ENCODE results near the gene CACUL1. TPM values are rescaled to one million over a fixed set of nuclear protein-coding genes. Genes with fewer than 3 reads are reported as not detected.

The CACUL1 gene
- total RNA-seq, 1 experiment from 2014 or later = 38.5 TPM

- H2AFZ ChIP-seq (ENCODE audit: low read length) = no peak overlapping the region
- H3K27me3 Mint-ChIP-seq (ENCODE audit: low read depth) = no peaks in the 10 kb centered on the region
- H3K23ac ChIP-seq (ENCODE audit: insufficient read length, low read depth, low read length) = no peak overlapping the region
- H3K4me1 Mint-ChIP-seq = no peaks in the 10 kb centered on the region
- no peak overlapping the region for H2BK5ac ChIP-seq (ENCODE audit: insufficient read length, low read length)
- H4K20me1 ChIP-seq (ENCODE audit: control insufficient read depth, insufficient read depth, insufficient read length) = no peaks in the 10 kb centered on the region
- no peak overlapping the region for H3K4me2 ChIP-seq (ENCODE audit: insufficient read depth, insufficient read length, low read length)
- no peak overlapping the region for H3K4me3 Mint-ChIP-seq
- H3K4me1 ChIP-seq (ENCODE audit: insufficient read depth, low read length) = no peaks in the 10 kb centered on the region
- no peak overlapping the region for H3K56ac ChIP-seq (ENCODE audit: insufficient read length, low read depth, low read length)
- no peak overlapping the region for H3K14ac ChIP-seq (ENCODE audit: insufficient read depth, low read length)
- H4K5ac ChIP-seq (ENCODE audit: insufficient read length, low read depth, low read length) = no peak overlapping the region
- no peak overlapping the region for H4K8ac ChIP-seq (replicated peaks; ENCODE audit: insufficient read length, low read depth, low read length)
- no peak overlapping the region for H3T11ph ChIP-seq (ENCODE audit: low read length)
- no peaks in the 10 kb centered on the region for H3K79me2 ChIP-seq (ENCODE audit: insufficient read depth, low read length)
- no peak overlapping the region for H4K91ac ChIP-seq (ENCODE audit: insufficient read length, low read depth, low read length)
- no peak for DNase-seq
- H3K27me3 ChIP-seq (ENCODE audit: insufficient read depth, low read length) = no peaks in the 10 kb centered on the region
- H3K27ac Mint-ChIP-seq = no peak overlapping the region
- no peaks in the 10 kb centered on the region for H3K23me2 ChIP-seq (ENCODE audit: insufficient read length, low read depth, low read length, poor library complexity, severe bottlenecking)
- no peaks in the 10 kb centered on the region for H3K9me3 Mint-ChIP-seq
- H3K4ac ChIP-seq (ENCODE audit: low read depth, low read length) = no peak overlapping the region
- no peaks in the 10 kb centered on the region for H3K9me3 ChIP-seq (ENCODE audit: control insufficient read depth, low read depth, low read length)
- no peaks in the 10 kb centered on the region for H3K79me1 ChIP-seq (ENCODE audit: insufficient read depth, low read depth, low read length, poor library complexity, severe bottlenecking)
- no peak overlapping the region for H3K18ac ChIP-seq (ENCODE audit: insufficient read length, low read depth, low read length)
- no peak overlapping the region for H2BK12ac ChIP-seq (ENCODE audit: insufficient read length, low read depth, low read length)
- no peak overlapping the region for H2BK120ac ChIP-seq (ENCODE audit: low read depth, low read length, poor library complexity, severe bottlenecking)
- WGBS (ENCODE audit: extremely low coverage, insufficient read length, low lambda C conversion rate) = no CpG with 5 or more reads among the region's 4 CpGs
- H2BK20ac ChIP-seq (ENCODE audit: low read depth, low read length, poor library complexity, severe bottlenecking) = no peak overlapping the region
- no peak overlapping the region for H3K9ac ChIP-seq (ENCODE audit: extremely low read depth, insufficient read length, low read length)
- no peak overlapping the region for H3K27ac ChIP-seq (ENCODE audit: insufficient read length, low read depth, low read length)
- peaks cover 10 to 36% (median 25%) of the 10 kb centered on the region in 3 experiments; a peak in 6 of 7 replicates for H3K36me3 Mint-ChIP-seq (ENCODE audit: insufficient read depth in 1 of 3, low read depth in 3 of 3)
- H2AK5ac ChIP-seq (ENCODE audit: insufficient read length, low read length) = no peak overlapping the region
- no peak overlapping the region for H2BK15ac ChIP-seq (ENCODE audit: low read depth, low read length)
- no peak for TF ChIP-seq CTCF (conservative IDR thresholded peaks at IDR 0.05)
Measured at GRCh38 chr10:118692872-118693271, 61.9 kb downstream of the CACUL1 start.

Data from H9 (cell line).